GM12865 (cell line): ENCODE results near the gene TBXAS1.

Experiments used
- DNase-seq: peaks from one replicate; pipeline ENCODE4 v3.0.0; 2010; ENCODE audit warnings: low read depth
- H3K4me3 ChIP-seq: 2 replicates; pipeline ENCODE4 v1.5.1; 2011; ENCODE audit warnings: mild to moderate bottlenecking, low read depth, low read length, control low read depth
- CTCF ChIP-seq: IDR thresholded peaks from 2 replicates; pipeline ENCODE4 v1.5.1; 2011; ENCODE audit warnings: low read length, control low read depth, low read depth, inconsistent platforms; ENCODE audit not compliant: insufficient read depth; ENCODE audit errors: missing control alignments

The TBXAS1 gene

GRCh38 chr7:140022582-140023211 lies 193.6 kb downstream of the TBXAS1 start:
- DNase-seq = no peak
- TF ChIP-seq CTCF = no peak
- H3K4me3 ChIP-seq = no peak overlapping the region

- no peak for DNase-seq
- TF ChIP-seq CTCF = no peak
- no peak overlapping the region for H3K4me3 ChIP-seq
Observed at GRCh38 chr7:140023728-140024127, 194.7 kb downstream of the TBXAS1 start.

GRCh38 chr7:140024585-140024984 lies 195.5 kb downstream of the TBXAS1 start:
- H3K4me3 ChIP-seq = no peak overlapping the region
- no peak for TF ChIP-seq CTCF
- DNase-seq = no peak

GRCh38 chr7:140025241-140025640 lies 196.2 kb downstream of the TBXAS1 start:
- no peak for DNase-seq
- TF ChIP-seq CTCF = no peak
- H3K4me3 ChIP-seq = no peak overlapping the region

GRCh38 chr7:140025814-140026433 lies 196.9 kb downstream of the TBXAS1 start:
- no peak overlapping the region for H3K4me3 ChIP-seq
- no peak for DNase-seq
- TF ChIP-seq CTCF = no peak

- DNase-seq = no peak
- no peak for TF ChIP-seq CTCF
- no peak overlapping the region for H3K4me3 ChIP-seq
Observed at GRCh38 chr7:140026935-140027334, 197.9 kb downstream of the TBXAS1 start.

- DNase-seq = no peak
- no peak overlapping the region for H3K4me3 ChIP-seq
Observed at GRCh38 chr7:140027858-140028257, 198.8 kb downstream of the TBXAS1 start.

More at GRCh38 chr7:140027858-140028257, 198.8 kb downstream of the TBXAS1 start:
- TF ChIP-seq CTCF = no peak
